IMR-90 (cell line): Measurements from ENCODE around the gene CALY. TPM values are rescaled to one million over a fixed set of nuclear protein-coding genes. Genes with fewer than 3 reads are reported as not detected.

Source experiments
- ATAC-seq: fragments of 200-7000 bp; cut with Tn5 transposase; 2 replicates; pipeline ENCODE4 v1.9.1; 2020; ENCODE audit warnings: low read depth, mild to moderate bottlenecking, moderate library complexity
- BruUV-seq: library from RNA; stranded (reverse); fragments of 400-500 nt; replicated peaks from 2 replicates; lab custom pipeline; 2021; lab: Mats Ljungman, UMichigan
- CTCF ChIA-PET: fragments of 300-600 bp; formaldehyde crosslinking; extraction: SDS; loops from one replicate; lab custom pipeline; 2021; ENCODE audit warnings: antibody characterized with exemption; lab: Yijun Ruan, JAX
- POLR2A ChIA-PET: fragments of 300-600 bp; sonication (Branson Sonifier 250); formaldehyde crosslinking; loops from one replicate; lab custom pipeline; 2022; ENCODE audit warnings: antibody characterized with exemption; ENCODE audit not compliant: unreplicated experiment; lab: Charles Lee
- DNase-seq: peaks from one replicate; pipeline ENCODE4 v3.0.0; 2013
- H2AFZ ChIP-seq: replicated peaks from 2 replicates; pipeline ENCODE3; 2013; ENCODE audit warnings: low read length, mild to moderate bottlenecking; ENCODE audit not compliant: poor library complexity
- H2AK5ac ChIP-seq: 2 replicates; pipeline ENCODE4 v1.6.1; 2013; ENCODE audit warnings: low read depth, low read length, inconsistent platforms
- H2AK9ac ChIP-seq: replicated peaks from 2 replicates; pipeline ENCODE3; 2013; ENCODE audit warnings: mild to moderate bottlenecking, low read depth, low read length, moderate library complexity; ENCODE audit not compliant: poor library complexity
- H2BK120ac ChIP-seq: 2 replicates; pipeline ENCODE4 v1.6.1; 2013; ENCODE audit warnings: low read depth, low read length, inconsistent platforms
- H2BK15ac ChIP-seq: 3 replicates; pipeline ENCODE4 v1.6.1; 2013; ENCODE audit warnings: low read depth, low read length, inconsistent platforms
- H2BK20ac ChIP-seq: 2 replicates; pipeline ENCODE4 v1.6.1; 2013; ENCODE audit warnings: low read depth, mild to moderate bottlenecking, inconsistent platforms, low read length, moderate library complexity
- H2BK5ac ChIP-seq: 2 replicates; pipeline ENCODE4 v1.6.1; 2013; ENCODE audit warnings: mild to moderate bottlenecking, low read depth, low read length, inconsistent platforms; ENCODE audit not compliant: poor library complexity, severe bottlenecking
- H3K14ac ChIP-seq: replicated peaks from 2 replicates; pipeline ENCODE4 v1.6.1; 2013; ENCODE audit warnings: low read depth, low read length, inconsistent platforms
- H3K18ac ChIP-seq: 2 replicates; pipeline ENCODE4 v1.6.1; 2013; ENCODE audit warnings: low read depth, low read length, control low read depth
- H3K23ac ChIP-seq: 2 replicates; pipeline ENCODE4 v1.6.1; 2013; ENCODE audit warnings: low read depth, low read length, inconsistent platforms
- H3K27ac ChIP-seq: 2 replicates; pipeline ENCODE4 v1.5.1; 2013; ENCODE audit warnings: mild to moderate bottlenecking, control low read depth, low read length; ENCODE audit not compliant: insufficient read depth
- H3K27me3 ChIP-seq: 2 replicates; pipeline ENCODE4 v1.6.1; 2013; ENCODE audit warnings: low read length; ENCODE audit not compliant: control insufficient read depth, insufficient read depth
- H3K36me3 ChIP-seq: 2 replicates; pipeline ENCODE4 v1.6.1; 2013; ENCODE audit warnings: low read length, mixed read lengths; ENCODE audit not compliant: control insufficient read depth, insufficient read depth
- H3K4ac ChIP-seq: 2 replicates; pipeline ENCODE4 v1.6.1; 2013; ENCODE audit warnings: low read depth, low read length, inconsistent platforms
- H3K4me1 ChIP-seq: 2 replicates; pipeline ENCODE4 v1.6.1; 2013; ENCODE audit warnings: low read length, mixed read lengths; ENCODE audit not compliant: control insufficient read depth, insufficient read depth
- H3K4me2 ChIP-seq: 2 replicates; pipeline ENCODE4 v1.6.1; 2013; ENCODE audit warnings: low read depth, mild to moderate bottlenecking, control low read depth, low read length, moderate library complexity
- H3K4me3 ChIP-seq: 2 replicates; pipeline ENCODE4 v1.5.1; 2013; ENCODE audit warnings: low read depth, mild to moderate bottlenecking, control low read depth, low read length, moderate library complexity; ENCODE audit not compliant: insufficient read depth
- H3K56ac ChIP-seq: 2 replicates; pipeline ENCODE4 v1.6.1; 2013; ENCODE audit warnings: low read length, inconsistent platforms; ENCODE audit not compliant: insufficient read depth; ENCODE audit errors: extremely low read depth
- H3K79me1 ChIP-seq, 2 experiments: 2 replicates each; pipeline ENCODE4 v1.6.1; 2013; ENCODE audit warnings: low read length in 2 of 2, inconsistent platforms in 1 of 2, low read depth in 1 of 2
- H3K9ac ChIP-seq: 2 replicates; pipeline ENCODE4 v1.6.1; 2013; ENCODE audit warnings: low read depth, low read length, control low read depth
- H3K9me1 ChIP-seq: 2 replicates; pipeline ENCODE4 v1.6.1; 2013; ENCODE audit warnings: low read length, inconsistent platforms; ENCODE audit not compliant: insufficient read depth
- H3K9me3 ChIP-seq: 2 replicates; pipeline ENCODE4 v1.6.1; 2013; ENCODE audit warnings: low read length; ENCODE audit not compliant: control insufficient read depth, insufficient read depth
- H4K20me1 ChIP-seq: 2 replicates; pipeline ENCODE4 v1.6.1; 2013; ENCODE audit warnings: low read length, inconsistent platforms; ENCODE audit not compliant: insufficient read depth
- H4K5ac ChIP-seq: 2 replicates; pipeline ENCODE4 v1.6.1; 2013; ENCODE audit warnings: mild to moderate bottlenecking, low read depth, low read length, control low read depth
- H4K8ac ChIP-seq, 2 experiments: 2 replicates each; pipeline ENCODE4 v1.6.1; 2013; ENCODE audit warnings: low read depth in 2 of 2, low read length in 2 of 2, control low read depth in 1 of 2, inconsistent platforms in 1 of 2
- H4K91ac ChIP-seq: 2 replicates; pipeline ENCODE4 v1.6.1; 2013; ENCODE audit warnings: low read depth, low read length, inconsistent platforms; ENCODE audit not compliant: insufficient read depth
- CEBPB ChIP-seq: IDR thresholded peaks from 2 replicates; pipeline ENCODE4 v1.6.1; 2012; ENCODE audit warnings: low read depth, low read length, improper control_type of control experiment
- CTCF ChIP-seq: conservative IDR thresholded peaks from 2 replicates; pipeline ENCODE4 v1.5.1; 2012; ENCODE audit warnings: mild to moderate bottlenecking, low read depth, low read length, improper control_type of control experiment
- FOS ChIP-seq: fragments of 150-350 bp; IDR thresholded peaks from 2 replicates; pipeline ENCODE4 v1.6.1; 2016; ENCODE audit warnings: low read depth, low read length
- MAFK ChIP-seq: IDR thresholded peaks from 2 replicates; pipeline ENCODE4 v1.6.1; 2012; ENCODE audit warnings: low read depth, low read length, improper control_type of control experiment
- MAZ ChIP-seq: IDR thresholded peaks from 2 replicates; pipeline ENCODE4 v1.6.1; 2012; ENCODE audit warnings: low read depth, mild to moderate bottlenecking, low read length, improper control_type of control experiment, moderate library complexity, borderline replicate concordance
- MXI1 ChIP-seq: IDR thresholded peaks from 2 replicates; pipeline ENCODE4 v1.6.1; 2012; ENCODE audit warnings: low read depth, mild to moderate bottlenecking, low read length, moderate library complexity, borderline replicate concordance
- NFE2L2 ChIP-seq: fragments of 150-350 bp; IDR thresholded peaks from 2 replicates; pipeline ENCODE4 v1.6.1; 2016; ENCODE audit warnings: low read depth, mild to moderate bottlenecking, low read length
- POLR2A ChIP-seq: IDR thresholded peaks from 2 replicates; pipeline ENCODE4 v1.6.1; 2012; ENCODE audit warnings: mild to moderate bottlenecking, low read depth, low read length
- RAD21 ChIP-seq: IDR thresholded peaks from 2 replicates; pipeline ENCODE4 v1.6.1; 2012; ENCODE audit warnings: low read length, improper control_type of control experiment
- RCOR1 ChIP-seq: IDR thresholded peaks from 2 replicates; pipeline ENCODE4 v1.6.1; 2012; ENCODE audit warnings: mild to moderate bottlenecking, low read length, improper control_type of control experiment; ENCODE audit not compliant: insufficient replicate concordance
- SMC3 ChIP-seq: fragments of 150-350 bp; IDR thresholded peaks from 2 replicates; pipeline ENCODE4 v1.6.1; 2016; ENCODE audit warnings: low read depth, mild to moderate bottlenecking, antibody characterized with exemption, low read length, moderate library complexity
- USF2 ChIP-seq: fragments of 150-350 bp; IDR thresholded peaks from 2 replicates; pipeline ENCODE4 v1.6.1; 2017; ENCODE audit warnings: mild to moderate bottlenecking, antibody characterized with exemption, low read length, low read depth
- WGBS, 2 experiments: methylation state at CpG; one replicate each; pipeline versions ENCODE4 v1.1.5 to v1.1.7; 2013; ENCODE audit warnings: missing lambda C conversion rate in 2 of 2; ENCODE audit not compliant: insufficient read length in 1 of 2; ENCODE audit errors: extremely low coverage in 2 of 2; 5-methylcytosine and 5-hydroxymethylcytosine counted together
- dilution Hi-C: fragments of 300-500 bp; cut with HindIII; formaldehyde crosslinking; loops from one replicate; pipeline ENCODE4 v1.14.3; 2018; ENCODE audit warnings: low sequenced_read_pairs; ENCODE audit not compliant: unreplicated experiment
- in situ Hi-C: fragments of 300-500 bp; cut with MboI; formaldehyde crosslinking; loops from 3 replicates; pipeline ENCODE4 v1.14.3; 2019; ENCODE audit warnings: low sequenced_read_pairs, inconsistent platforms, mixed read lengths
- intact Hi-C: fragments of 100-400 bp; cut with micrococcal nuclease; formaldehyde crosslinking; loops from 2 replicates; pipeline ENCODE4 v1.10.0; 2022
- polyA plus RNA-seq, 3 experiments: library from polyadenylated mRNA; depleted of rRNA; stranded (reverse); fragments of >200 nt; gene quantifications; 2 replicates each; pipeline ENCODE4 v1.2.3, GENCODE V29; 2012; ENCODE audit warnings: low replicate concordance in 1 of 3
- total RNA-seq: library from RNA; depleted of rRNA; stranded (reverse); fragments of >200 nt; gene quantifications from 2 replicates; pipeline ENCODE4 v1.2.3, GENCODE V29; 2012

CALY gene
- total and polyA plus RNA-seq, 2 of the 4 experiments (the other 2 are of a cell fraction): 0.34 TPM; not detected in 1

- no peak overlapping the region for H2AK5ac ChIP-seq
- H2AK9ac ChIP-seq: no peak overlapping the region
- 93% methylated on average over 11 of the region's 17 CpGs; no CpG with 5 or more reads in 1 of the 2 experiments for WGBS, 2 experiments
- ATAC-seq (no peak), DNase-seq (no peak)
- H2BK20ac ChIP-seq: no peak overlapping the region
- H3K4me3 ChIP-seq: no peak overlapping the region
- H3K23ac ChIP-seq: no peak overlapping the region
- in situ Hi-C loops (no loop called here), dilution Hi-C loops (no loop called here), intact Hi-C loops (no loop called here)
- BruUV-seq: no TSS peak
- H4K91ac ChIP-seq: no peak overlapping the region
- no peak overlapping the region for H2BK5ac ChIP-seq
- H3K4me2 ChIP-seq: no peak overlapping the region
- no peak overlapping the region for H3K14ac ChIP-seq
- H3K9me1 ChIP-seq: no peaks in the 10 kb centered on the region; the same call in 1 of the 2 replicates
- POLR2A ChIA-PET: no interaction called here
- TF ChIP-seq RAD21: no peak
- no peak for TF ChIP-seq MAFK
- TF ChIP-seq NFE2L2: no peak
- no peak for TF ChIP-seq POLR2A
- no peak for TF ChIP-seq CEBPB
- no peak for TF ChIP-seq CTCF
- TF ChIP-seq USF2: no peak
- no peak for TF ChIP-seq RCOR1
- no peak for TF ChIP-seq FOS
- no peak for TF ChIP-seq MXI1
- TF ChIP-seq SMC3: no peak
- no peak for TF ChIP-seq MAZ
- H3K9ac ChIP-seq: no peak overlapping the region
- no peak overlapping the region for H2AFZ ChIP-seq
- H3K18ac ChIP-seq: no peak overlapping the region
- CTCF ChIA-PET: no interaction called here
- H4K8ac ChIP-seq: no peak overlapping the region
- no peaks in the 10 kb centered on the region for H4K20me1 ChIP-seq
- H3K4ac ChIP-seq: no peak overlapping the region
- H4K5ac ChIP-seq: no peak overlapping the region
- no peak overlapping the region for H3K56ac ChIP-seq
- no peaks in the 10 kb centered on the region for H3K27me3 ChIP-seq
- no peak overlapping the region for H2BK120ac ChIP-seq
- no peaks in the 10 kb centered on the region for H3K4me1 ChIP-seq
- H3K79me1 ChIP-seq: 0 out of 4 replicates have a peak, but pooled peaks cover 0 to under 1% of the 10 kb centered on the region in 2 experiments
- no peaks in the 10 kb centered on the region for H3K9me3 ChIP-seq
- H3K36me3 ChIP-seq: peaks cover 62% of the 10 kb centered on the region
- H2BK15ac ChIP-seq: no peak overlapping the region
- H3K27ac ChIP-seq: no peak overlapping the region
These were observed 29.4 kb upstream of the CALY start for GRCh38 chr10:133366130-133366478.
